NCI-H82 treated with DMSO at 0.1 percent for 48 hours (cell line): ENCODE measurements around the gene RAB25.

Source experiments
- DNase-seq: peaks from one replicate; lab custom pipeline; 2025; ENCODE audit not compliant: unreplicated experiment; lab: John Stamatoyannopoulos, UW

Gene RAB25

DNA sequence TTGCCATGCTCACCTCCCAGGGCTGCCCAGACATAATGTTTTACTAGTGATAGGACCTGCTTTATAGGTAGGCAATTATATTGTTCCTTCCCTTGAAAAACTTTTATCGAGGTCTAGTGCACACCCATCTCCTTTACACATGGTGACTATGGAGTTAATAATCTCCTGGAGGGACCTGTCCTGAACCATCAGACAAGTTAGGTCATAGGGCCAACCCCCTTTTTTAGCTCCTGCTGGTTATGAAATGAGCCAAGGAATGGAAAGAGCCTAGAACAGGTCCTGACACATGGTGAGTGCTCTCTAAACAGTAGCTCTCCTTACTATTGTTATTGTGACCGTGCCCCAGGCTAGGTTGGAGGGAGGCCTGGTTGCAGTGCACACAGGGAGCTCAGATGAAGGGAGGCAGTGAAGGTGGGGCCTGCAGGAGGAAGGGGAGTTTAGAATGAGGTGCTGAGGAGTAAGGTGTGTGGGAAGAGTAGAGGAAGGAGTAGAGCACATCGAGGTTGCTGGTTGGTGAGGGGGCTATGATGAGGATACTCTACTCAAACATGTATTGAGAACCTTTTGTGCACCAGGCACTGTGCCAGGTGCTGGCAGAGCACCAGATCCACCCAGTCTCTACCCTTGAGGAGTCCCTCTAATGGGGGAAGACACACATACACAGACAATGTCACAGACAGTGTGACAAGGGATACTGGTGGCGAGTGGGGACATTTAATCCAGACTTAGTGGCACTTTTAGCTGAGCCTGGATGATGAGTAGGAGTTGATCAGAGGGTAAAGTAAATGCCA lies 39.4 kb downstream of the RAB25 start:
- DNase-seq = no peak

DNA sequence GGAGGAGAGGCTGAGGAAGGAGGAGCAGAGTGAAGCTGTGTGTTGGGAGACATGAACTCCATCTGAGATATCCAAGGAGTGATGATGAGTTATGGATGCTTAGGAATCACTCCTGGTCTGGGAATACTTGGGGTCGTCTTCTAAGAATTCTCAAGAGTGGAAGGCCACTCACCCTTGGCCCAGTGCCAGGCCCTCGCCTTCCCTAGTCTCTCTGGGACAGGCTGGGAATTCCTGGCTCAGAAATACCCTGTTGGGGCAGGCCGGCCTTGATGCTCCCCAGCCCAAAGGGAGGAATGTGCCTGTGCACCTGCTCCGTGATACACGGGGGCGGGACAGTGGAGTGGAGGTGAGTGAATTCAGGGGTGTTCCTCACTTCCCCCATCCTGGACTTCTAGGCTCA lies 40.9 kb downstream of the RAB25 start:
- DNase-seq = no peak

DNA sequence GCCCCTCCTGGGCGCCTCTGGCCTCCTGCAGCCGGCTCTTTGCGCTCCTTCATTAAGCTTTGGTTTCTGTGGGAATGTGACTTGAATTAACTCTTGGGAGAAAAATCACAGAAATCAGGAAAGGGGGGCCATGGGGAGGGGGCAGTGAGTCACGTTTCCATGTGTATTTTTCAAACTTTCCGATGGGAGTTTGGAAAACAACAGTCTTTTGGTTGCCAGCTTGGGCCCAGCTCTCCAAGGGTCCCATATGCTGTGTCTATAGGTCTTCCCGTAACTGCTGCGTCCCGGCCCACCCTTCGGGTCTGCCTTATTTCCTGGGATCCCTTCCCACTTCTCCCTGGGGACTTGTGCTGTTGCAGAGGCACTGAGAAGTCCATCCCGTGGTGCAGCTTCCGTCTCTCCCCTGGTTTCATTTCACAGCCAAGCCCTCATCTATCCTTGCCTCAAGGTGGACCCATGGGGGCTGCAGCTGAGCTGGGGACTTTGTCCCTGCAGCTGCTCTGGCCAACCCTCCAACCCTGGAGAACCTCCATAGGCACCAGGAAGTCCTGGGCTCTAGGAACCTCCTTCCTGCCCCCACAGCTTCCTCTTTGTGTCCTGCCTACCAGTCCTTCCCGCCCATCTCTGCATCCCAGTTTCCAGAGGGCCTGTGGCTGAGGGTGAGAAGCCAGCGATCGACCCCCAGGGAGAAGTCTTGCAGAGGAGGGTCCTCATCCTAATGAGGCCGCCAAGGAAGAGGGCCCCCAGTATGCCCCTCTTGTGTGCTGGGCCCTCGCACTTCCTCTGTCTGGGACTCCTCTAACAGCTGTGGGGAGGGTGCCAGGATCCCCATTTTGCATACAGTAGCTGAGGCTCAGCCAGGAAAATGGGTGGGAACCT lies 41.9 kb downstream of the RAB25 start:
- DNase-seq = no peak

DNA sequence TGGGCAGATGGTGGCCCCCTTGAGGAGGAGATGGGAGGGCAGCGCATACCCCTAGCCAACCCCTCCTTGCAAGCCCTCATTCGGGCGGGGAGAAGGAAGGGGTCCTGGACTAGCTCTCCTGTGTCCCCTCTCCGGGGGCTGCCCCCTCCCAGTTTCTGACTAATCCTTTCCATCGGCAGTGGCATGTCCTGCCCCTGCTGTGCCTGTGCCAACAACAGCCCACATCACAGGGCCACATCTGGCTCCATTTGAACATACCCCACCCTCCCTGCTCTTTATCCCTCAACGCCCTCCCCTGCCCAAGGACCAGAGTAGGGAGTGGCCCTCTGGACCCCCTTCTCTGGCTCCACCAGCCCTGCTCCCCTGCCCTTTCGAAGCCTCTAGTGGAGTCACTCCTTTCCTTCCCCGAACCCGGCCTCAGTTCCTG lies 42.6 kb downstream of the RAB25 start:
- no peak for DNase-seq

DNA sequence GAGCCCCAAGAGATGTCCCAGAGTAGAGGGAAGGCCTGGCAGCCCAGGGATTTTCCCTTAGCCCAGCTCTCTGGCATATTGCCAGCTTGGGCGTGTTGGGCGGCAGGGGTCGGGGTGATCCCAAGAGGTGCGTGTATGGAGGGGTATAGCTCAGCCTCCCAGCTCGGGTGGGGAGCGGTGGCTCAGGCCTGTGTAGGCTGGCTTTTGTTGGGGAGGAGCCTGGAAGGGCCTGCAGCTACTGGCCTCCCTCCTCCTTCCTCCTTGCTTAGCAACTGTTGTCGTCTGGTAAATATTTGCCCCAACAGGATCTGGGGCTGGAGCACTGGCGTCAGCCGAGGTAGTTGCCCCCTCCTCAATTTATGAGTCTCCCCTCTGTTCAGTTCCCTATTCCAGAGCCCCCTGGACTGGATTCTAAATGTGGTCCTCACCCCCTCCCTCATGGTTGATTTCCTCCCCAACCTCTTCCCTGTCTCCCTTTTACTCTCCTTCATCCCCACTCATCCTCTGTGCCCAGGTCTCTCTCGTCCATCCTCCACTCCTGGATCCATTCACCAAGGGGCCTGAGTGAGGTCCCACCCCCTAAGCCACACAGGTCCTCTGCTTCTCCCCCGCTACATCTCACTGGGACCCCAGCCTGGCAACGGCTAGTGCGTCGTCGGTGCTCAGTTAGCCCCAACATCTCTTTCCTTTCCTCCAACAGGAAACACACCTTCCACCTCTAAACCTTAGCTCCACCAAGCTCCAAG lies 43.3 kb downstream of the RAB25 start:
- DNase-seq = no peak

DNA sequence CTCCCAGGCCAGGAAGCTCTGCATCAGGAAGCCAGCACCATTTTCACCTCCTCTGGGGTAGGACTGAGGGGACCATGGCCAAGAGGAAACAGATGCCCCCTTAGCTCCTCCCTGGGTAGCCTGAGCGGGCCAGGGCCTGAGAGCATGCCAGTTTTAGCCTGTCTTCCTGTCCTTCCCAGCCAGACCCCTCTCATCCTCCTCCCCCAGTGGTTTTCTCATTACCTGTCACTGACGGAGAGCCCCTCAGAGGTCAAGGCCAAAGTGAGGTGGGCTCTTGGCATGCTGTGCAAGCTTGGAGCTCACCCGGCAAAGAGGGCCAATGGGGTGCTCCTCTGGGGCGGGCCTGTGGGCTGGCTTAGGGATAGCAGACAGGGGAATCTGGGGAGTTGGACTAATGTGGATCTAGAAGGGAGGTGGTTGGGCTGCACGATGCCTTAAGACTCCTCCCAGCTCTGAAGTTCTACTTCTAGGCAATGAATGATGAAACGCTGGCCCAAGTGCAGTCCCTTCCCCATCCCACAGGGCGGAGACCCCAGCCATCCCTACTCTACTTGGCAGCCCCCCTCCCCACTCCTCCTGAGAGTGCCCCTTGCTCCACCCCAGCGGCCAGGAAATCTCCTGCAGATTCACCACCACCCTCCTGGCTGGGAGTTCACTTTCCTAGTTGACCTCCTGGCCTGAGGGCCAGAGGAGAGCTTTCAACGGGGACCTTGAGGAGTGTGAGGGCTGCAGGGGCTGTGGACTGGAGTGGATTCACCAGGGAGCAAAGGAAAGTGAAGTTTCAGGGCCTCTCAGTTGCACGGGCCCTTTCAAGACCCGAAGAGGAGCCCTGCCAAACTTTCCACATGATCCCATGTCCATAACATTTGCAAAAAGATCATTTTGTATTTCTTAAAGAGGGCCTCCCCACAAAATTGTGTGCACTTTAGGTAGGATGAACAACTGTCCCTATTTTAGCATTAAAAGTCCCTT lies 44.2 kb downstream of the RAB25 start:
- no peak for DNase-seq

DNA sequence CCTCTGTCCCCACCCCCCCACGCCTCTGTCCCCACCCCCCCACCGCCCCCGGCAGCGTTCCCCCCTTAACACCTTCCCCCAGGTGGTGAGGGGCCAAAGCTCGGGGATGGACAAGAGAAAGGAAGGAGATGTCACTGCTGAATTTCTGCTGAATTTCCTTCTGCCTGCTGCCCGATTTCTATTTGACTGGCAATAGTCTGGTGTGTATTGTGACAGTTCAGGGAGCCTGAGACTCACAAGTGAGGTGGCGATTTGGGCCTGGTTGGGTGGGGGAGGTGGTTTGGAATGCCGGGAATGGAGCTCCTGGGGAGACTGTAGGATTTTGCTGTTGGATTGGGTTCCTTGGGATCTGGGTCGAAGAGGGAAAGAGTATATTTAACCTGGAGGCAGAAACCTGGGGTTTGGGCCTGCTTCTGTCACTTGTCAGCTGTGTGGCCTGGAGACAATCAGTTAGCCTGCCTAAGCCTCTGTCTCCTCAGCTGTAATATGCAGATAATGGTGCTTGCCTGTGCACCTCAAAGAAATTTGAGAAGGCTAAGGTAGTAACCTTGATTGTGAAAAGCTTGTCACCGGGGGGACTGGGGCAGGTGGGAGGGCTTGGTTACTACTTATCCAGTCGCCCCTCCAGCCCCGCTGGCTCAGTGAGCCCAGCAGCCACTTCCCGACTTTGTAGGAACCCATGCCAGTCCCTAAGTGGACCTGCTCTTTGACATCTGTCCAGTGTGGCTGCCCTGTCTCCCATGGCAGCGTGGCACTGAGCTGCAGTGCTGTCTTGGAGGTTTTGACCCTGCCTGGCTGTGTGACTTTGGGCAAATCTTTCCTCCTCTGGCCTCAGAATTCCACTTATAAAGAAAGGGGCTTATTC lies 45.9 kb downstream of the RAB25 start:
- no peak for DNase-seq

DNA sequence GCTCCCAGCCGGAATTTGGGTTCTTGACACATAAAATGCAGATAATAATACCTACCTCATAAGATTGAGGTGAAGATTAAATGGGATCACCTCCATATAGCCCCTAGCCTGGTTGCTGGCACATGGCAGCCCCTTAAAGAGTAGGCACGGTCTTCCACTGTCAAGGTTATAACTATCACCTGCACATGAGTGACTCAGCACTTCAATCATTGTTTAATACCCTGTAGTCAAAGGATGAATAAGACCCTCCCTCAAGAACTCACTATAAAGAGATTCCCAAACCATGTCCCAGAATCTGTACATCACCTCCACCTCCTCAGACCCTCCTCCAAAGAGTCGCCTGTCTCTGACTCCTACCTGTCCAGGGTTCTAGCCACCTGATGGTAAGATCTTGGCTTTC lies 47.1 kb downstream of the RAB25 start:
- DNase-seq = no peak

DNA sequence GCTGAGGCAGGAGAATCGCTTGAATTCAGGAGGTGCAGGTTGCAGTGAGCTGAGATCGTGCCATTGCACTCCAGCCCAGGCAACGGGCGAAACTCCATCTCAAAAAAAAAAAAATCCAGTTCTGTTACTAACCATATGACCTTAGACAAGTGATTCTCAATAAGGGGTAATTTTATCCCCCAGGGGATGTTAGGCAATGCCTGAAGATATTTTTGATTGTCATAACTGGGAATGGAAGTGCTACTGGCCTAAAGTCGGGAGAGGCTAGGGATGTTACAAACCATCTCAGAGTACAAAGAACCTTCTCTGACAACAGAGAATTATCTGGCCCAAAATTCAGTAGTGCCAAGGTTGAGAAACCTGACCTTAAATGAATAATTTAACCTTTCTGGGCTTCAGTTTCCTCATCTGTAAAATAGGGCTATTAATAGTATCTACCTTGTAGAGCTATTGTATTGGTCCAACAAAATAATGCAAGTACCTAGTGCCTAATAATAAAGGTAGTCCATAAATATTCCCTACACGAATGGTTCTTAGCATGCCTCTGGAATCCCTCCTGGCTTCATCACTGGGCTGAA lies 47.8 kb downstream of the RAB25 start:
- no peak for DNase-seq

DNA sequence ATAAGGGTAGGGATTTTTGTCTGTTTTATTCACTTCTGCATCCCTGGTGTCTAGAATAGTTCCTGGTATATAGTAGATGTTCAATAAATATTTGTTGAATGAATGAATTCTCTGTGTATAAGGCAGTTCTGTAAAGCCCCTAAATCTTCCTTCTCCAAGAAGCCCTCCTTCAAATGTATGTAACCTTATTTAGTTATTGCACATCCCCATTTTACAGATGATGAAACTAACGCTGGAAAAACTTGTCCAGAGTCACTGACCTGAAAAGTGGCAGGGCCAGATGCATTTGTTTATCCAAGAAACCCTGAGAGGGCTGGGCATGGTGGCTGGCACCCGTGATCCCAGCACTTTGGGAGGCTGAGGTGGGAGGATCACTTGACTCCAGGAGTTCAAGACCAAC lies 49.3 kb downstream of the RAB25 start:
- no peak for DNase-seq

DNA sequence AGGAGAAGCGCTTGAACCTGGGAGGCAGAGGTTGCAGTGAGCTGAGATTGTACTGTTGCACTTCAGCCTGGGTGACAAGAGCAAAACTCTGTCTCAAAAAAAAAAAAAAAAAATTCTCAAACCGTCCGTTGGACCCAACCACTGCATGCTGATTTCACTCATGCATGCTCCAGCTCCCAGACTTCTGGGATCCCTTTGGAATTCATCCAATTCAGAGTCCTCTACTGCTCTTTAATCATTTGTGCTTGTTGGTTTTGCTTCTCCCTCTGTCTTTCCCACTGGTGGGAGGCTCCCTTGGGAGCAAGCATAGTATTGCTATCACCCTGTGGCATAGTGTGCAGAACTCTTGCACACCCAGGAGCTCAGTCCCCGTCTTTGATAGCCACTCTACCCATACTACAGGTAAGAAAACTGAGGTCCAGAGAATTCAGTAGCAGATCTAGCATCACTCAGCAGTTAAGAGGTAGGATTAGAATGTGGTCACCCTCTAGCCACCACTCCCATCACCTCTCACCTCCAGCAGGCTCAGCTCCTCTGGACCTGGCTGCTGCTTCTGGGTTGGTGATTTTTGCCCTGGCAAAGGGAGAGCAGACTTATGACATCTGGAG lies 50.5 kb downstream of the RAB25 start:
- DNase-seq = no peak

DNA sequence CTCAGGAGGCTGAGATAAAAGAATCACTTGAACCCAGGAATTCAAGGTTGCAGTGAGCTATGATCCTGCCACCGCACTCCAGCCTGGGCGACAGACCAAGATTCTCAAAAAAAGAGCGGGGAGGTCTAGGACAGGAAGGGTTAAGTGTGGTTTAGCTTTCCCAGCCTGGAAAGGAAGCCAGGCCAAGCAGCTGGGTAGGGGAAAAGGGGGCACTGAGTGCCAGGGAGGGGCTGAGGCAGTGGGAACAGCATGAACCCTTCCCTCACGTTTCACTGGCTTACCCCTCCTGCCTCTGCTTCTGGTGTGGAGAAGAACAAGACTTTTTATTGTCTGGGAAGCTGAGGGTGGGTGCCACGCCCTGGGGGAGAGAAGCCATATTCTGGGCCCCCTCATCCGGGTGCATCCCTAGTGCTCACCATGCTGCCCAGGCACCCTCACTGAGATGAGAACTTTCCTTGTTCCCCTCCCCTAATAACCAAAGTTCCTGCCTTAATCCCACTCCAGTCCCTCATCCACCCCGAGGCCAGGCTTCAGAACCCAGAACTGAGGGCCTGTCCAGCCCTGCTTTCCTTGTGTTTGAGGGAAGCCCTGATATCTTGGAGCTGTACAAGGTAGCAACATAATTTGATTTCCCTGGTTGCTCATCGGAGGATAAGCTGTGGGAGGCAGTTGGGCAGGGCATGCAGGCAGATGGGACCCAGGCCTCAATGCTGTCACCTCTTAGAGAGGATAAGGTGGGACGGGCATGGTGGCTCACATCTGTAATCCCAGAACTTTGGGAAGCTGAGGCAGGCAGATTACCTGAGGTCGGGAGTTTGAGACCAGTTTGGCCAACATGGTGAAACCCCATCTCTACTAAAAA lies 51.5 kb downstream of the RAB25 start:
- peak; percentile 44 for DNase-seq

DNA sequence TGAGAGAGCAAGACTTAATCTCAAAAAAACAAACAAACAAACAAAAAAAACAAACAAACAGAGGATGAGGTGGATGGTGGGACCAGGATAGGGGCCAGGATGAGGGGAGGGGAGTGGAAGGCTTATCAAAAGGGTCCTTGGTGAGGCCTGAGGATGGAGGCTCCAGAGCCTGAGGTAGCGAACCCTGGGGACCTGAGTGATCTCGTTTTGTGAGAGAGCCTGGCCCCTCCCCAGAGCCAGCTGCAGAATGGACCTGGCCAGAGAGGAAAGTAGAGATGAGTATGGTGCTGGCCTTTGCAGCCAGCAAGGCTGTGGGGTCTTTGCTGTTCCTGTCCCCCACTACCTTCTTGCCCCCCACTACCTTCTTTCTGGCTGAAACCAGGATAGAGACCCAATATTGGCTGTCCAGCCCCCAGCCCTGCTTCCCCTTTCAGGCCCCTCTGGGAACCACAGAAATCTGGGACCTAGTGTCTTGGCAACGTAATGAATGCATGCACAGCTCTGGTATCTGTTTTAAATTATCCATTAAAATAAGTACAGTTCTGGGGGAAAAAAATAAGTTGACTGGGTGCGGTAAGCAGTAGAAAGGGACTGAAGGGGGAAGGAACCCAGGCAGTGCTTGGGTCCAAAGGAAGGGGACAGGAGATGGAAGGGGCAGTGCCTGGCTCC lies 52.5 kb downstream of the RAB25 start:
- DNase-seq = no peak

DNA sequence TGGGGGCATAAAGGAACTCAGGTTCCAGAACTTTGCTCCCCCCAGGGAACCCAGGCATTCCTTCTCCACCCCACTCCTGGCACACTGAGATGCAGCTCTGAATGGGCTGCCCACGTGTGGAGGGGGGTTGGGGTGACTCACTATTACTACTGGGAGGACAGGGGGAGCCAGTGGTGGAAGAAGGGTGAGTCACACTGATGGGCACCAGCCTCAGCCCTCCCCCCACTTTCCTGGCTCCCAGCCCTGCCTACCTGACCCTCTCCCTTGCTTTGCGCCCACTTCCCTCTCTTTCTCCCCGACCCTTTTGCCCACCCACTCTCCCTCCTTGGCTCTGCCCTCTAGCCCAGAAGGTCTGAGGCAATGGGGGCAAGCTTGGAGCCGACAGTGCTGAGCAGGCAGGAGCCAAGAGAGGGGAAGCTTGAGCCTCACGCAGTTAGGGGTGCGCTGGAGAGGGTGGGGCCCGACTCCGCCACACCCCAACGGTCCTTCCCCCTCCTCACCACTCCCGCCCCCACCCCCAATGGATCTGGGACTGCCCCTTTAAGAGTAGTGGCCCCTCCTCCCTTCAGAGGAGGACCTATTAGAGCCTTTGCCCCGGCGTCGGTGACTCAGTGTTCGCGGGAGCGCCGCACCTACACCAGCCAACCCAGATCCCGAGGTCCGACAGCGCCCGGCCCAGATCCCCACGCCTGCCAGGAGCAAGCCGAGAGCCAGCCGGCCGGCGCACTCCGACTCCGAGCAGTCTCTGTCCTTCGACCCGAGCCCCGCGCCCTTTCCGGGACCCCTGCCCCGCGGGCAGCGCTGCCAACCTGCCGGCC lies 53.4 kb downstream of the RAB25 start, which contains the start of gene LMNA:
LMNA (plus strand) TSS at position 611 of the 818 bp plus-strand sequence. CDS start 208 bp downstream, outside the sequence.
- peak; percentile 49 for DNase-seq

DNA sequence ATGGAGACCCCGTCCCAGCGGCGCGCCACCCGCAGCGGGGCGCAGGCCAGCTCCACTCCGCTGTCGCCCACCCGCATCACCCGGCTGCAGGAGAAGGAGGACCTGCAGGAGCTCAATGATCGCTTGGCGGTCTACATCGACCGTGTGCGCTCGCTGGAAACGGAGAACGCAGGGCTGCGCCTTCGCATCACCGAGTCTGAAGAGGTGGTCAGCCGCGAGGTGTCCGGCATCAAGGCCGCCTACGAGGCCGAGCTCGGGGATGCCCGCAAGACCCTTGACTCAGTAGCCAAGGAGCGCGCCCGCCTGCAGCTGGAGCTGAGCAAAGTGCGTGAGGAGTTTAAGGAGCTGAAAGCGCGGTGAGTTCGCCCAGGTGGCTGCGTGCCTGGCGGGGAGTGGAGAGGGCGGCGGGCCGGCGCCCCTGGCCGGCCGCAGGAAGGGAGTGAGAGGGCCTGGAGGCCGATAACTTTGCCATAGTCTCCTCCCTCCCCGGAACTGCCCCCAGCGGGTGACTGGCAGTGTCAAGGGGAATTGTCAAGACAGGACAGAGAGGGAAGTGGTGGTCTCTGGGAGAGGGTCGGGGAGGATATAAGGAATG lies 54.1 kb downstream of the RAB25 start:
- DNase-seq = no peak
